Stomach (tissue), 4 donors: Measurements from ENCODE around the gene CLRN1.

Experiments used
- CTCF ChIP-seq, 7 experiments: fragments of 450-650 bp in 4 of 7; fragments of 200-600 bp in 3 of 7; sonication (generic) in 3 of 7; IDR thresholded peaks; one replicate each; pipeline ENCODE4 v1.5.1; 2016 to 2019; ENCODE audit warnings: antibody characterized with exemption in 7 of 7, control low read depth in 2 of 7, mild to moderate bottlenecking in 1 of 7
- EP300 ChIP-seq: sonication (generic); formaldehyde crosslinking; IDR thresholded peaks from one replicate; pipeline ENCODE4 v1.6.1; 2017; ENCODE audit warnings: antibody characterized with exemption
- POLR2A ChIP-seq, 4 donors: fragments of 450-650 bp; IDR thresholded peaks; one replicate each; pipeline ENCODE4 v1.6.1; 2016; ENCODE audit warnings: antibody characterized with exemption in 4 of 4, control low read depth in 2 of 4, mild to moderate bottlenecking in 1 of 4, moderate library complexity in 1 of 4
- POLR2AphosphoS5 ChIP-seq, 3 donors: sonication (generic); formaldehyde crosslinking; IDR thresholded peaks; one replicate each; pipeline ENCODE4 v1.6.1; 2016; ENCODE audit warnings: antibody characterized with exemption in 3 of 3

DNA sequence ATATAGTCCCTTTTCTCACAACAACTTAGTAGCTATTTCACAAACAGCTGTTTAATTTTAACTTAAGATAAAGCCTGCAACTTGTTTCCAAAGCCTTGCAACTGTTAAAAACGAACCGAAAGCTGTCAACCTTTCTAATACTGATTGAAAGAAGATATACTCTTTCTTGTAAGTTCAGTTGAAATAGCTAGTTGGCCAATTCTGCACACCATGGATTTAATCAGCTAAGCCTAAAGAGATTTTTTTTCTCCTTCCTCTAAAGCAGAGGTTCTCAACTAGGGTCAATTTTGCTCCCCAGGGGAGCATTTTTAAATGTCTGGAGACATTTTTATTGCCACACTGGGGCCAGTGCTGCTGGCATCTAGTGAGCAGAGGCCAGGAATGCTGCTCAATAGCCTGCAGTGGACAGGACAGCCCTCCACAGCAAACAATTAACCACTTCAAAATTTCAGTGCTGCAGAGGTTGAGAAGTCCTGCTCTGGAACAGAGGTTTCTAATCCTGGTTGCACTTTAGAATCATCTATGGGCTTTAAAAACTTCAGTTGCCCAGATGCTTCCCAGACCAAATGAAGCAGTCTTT is 93.4 kb downstream of the CLRN1 start:
- TF ChIP-seq POLR2AphosphoS5 (IDR thresholded peaks at IDR 0.05) = no peak
- no peak for TF ChIP-seq CTCF (IDR thresholded peaks at IDR 0.05)
- TF ChIP-seq POLR2A (IDR thresholded peaks at IDR 0.05) = no peak
- no peak for TF ChIP-seq EP300
